ENCODE data around the gene KRT13. TPM values are rescaled to one million over a fixed set of nuclear protein-coding genes. Genes with fewer than 3 reads are reported as not detected.

KRT13 gene
- total RNA-seq = not detected

GRCh38 chr17:41505007-41505808 is at the start of gene KRT13:
Gene KRT13, minus strand, starts transcription at chr17:41505612. Its CDS starts 62 bp downstream, at chr17:41505550.

GRCh38 chr17:41518789-41519449 is 13.5 kb upstream of the KRT13 start, which contains the start of gene KRT15:
Gene KRT15, minus strand, starts transcription at chr17:41518890. Its CDS starts 63 bp downstream, at chr17:41518827.

DNA sequence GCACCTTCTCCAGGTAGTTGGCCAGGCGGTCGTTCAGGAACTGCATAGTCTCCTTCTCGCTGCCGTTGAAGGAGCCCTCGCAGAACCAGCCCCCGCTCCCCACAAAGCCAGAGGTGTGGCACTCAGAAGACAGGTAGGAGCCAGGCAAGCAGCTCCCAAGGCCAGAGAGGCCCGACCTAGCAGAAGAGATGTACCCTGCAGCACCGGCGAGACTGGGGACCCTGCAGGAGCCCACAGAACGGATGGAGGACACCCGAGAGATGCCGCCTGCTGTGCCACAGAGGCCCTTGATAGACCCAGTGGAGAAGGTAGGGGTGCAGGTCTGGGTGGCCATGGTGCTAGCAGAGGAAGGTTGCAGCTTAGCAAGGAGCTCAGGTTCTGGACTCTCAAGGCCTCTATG is 15.9 kb downstream of the KRT13 start, which contains the start of gene KRT36:
Gene KRT36, minus strand, starts transcription at position 380 of the 400 bp plus-strand sequence. Its CDS starts 46 bp downstream, at position 334.

DNA sequence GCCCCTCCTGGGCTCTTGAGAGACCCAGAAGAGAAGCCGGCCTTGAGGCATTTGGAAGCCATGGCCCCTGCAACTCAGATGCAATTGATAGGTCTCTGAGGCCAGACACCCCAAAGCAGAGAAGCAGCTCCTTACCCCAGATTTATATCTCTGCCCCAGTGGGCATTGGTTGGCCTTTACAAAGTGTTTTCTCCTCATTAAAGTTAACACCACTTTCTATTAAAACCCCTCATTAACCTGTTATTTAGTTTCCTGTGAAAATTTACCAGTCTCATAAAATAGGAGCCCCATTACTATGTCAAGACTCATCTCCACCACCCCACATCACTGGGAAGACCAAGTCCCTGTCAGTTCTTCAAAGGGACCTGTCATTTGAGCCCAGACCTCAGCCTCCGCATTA is 24.4 kb downstream of the KRT13 start, which contains the start of gene KRT35:
Gene KRT35, minus strand, starts transcription at position 116 of the 400 bp plus-strand sequence. Its CDS starts 54 bp downstream, at position 62.

GRCh38 chr17:41466988-41467387 is 38.4 kb downstream of the KRT13 start, which contains the start of gene KRT32:
Gene KRT32, minus strand, starts transcription at chr17:41467386. Its CDS starts 61 bp downstream, at chr17:41467325.

Small RNA genes within 50 kb of the gene (small RNA-seq; reads per million reads assigned to genes)
- 4.7 reads per million, percentile 86 among the genes with 10 or more reads in this experiment for gene RNU2-32P (ENCODE audit: low replicate concordance)

Other genes starting within 250 kb of the KRT13 start
- not detected for gene KRTAP9-6, start 240.2 kb downstream of the KRT13 start, total RNA-seq
- gene KRTAP9-7, start 229.9 kb downstream of the KRT13 start, total RNA-seq = not detected
- gene KRTAP29-1, start 202.8 kb downstream of the KRT13 start, total RNA-seq = not detected
- not detected for gene KRTAP16-1, start 196.3 kb downstream of the KRT13 start, total RNA-seq
- not detected for gene KRTAP17-1, start 189.9 kb downstream of the KRT13 start, total RNA-seq
- gene KRT33A, start 154.8 kb downstream of the KRT13 start, total RNA-seq = not detected
- not detected for gene KRT33B, start 135.8 kb downstream of the KRT13 start, total RNA-seq
- 0.94 TPM for gene KRT34, start 123.3 kb downstream of the KRT13 start, total RNA-seq
- gene KRT31, start 108.0 kb downstream of the KRT13 start, total RNA-seq = 0.94 TPM
- gene KRT37, start 81.0 kb downstream of the KRT13 start, total RNA-seq = not detected
- not detected for gene KRT38, start 64.6 kb downstream of the KRT13 start, total RNA-seq
- gene KRT32, start 38.2 kb downstream of the KRT13 start, total RNA-seq = not detected
- not detected for gene KRT35, start 24.5 kb downstream of the KRT13 start, total RNA-seq
- gene KRT36, start 15.7 kb downstream of the KRT13 start, total RNA-seq = not detected
- gene KRT15, start 13.3 kb upstream of the KRT13 start, total RNA-seq = not detected
- 5.9 TPM for gene KRT19, start 22.7 kb upstream of the KRT13 start, total RNA-seq
- gene KRT9, start 66.4 kb upstream of the KRT13 start, total RNA-seq = not detected
- not detected for gene KRT14, start 81.3 kb upstream of the KRT13 start, total RNA-seq
- gene KRT16, start 107.2 kb upstream of the KRT13 start, total RNA-seq = not detected
- gene KRT17, start 119.0 kb upstream of the KRT13 start, total RNA-seq = not detected
- gene EIF1, start 183.3 kb upstream of the KRT13 start, total RNA-seq = 110 TPM
- gene GAST, start 206.7 kb upstream of the KRT13 start, total RNA-seq = not detected
- gene HAP1, start 229.0 kb upstream of the KRT13 start, total RNA-seq = 0.31 TPM

Measured in parietal lobe (tissue), 2 donors.